ENCODE results near the gene DEFB114.
"Not testable (repeated sequence)": the region's sequence is repeated elsewhere in the genome, so short reads cannot be mapped to it uniquely, and the experiment has no call there.

DEFB114 gene

DNA sequence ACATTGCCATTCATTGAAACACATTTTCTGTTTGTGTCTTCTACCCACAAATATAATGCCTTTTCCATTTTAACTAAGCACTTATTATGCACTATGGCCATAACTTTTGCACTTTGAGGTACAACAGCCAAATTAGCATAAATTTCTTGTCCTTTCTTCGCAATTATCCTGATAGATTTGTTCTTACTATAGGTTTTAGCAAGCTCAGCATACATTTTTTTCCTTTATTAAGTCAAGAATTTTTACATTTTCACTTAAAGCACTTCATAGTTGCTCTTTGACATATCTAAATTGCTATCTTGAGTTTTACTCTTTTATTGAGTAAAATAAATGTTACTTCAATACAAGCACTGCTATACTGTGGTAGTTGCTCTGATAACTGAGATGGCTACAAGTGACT, 5.8 kb downstream of the DEFB114 start:
- FAIRE-seq = no peak
- TF ChIP-seq, protein P1, sequence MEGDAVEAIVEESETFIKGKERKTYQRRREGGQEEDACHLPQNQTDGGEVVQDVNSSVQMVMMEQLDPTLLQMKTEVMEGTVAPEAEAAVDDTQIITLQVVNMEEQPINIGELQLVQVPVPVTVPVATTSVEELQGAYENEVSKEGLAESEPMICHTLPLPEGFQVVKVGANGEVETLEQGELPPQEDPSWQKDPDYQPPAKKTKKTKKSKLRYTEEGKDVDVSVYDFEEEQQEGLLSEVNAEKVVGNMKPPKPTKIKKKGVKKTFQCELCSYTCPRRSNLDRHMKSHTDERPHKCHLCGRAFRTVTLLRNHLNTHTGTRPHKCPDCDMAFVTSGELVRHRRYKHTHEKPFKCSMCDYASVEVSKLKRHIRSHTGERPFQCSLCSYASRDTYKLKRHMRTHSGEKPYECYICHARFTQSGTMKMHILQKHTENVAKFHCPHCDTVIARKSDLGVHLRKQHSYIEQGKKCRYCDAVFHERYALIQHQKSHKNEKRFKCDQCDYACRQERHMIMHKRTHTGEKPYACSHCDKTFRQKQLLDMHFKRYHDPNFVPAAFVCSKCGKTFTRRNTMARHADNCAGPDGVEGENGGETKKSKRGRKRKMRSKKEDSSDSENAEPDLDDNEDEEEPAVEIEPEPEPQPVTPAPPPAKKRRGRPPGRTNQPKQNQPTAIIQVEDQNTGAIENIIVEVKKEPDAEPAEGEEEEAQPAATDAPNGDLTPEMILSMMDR (IDR thresholded peaks at IDR 0.05; ENCODE audit: insufficient read depth, missing control alignments) = no peak
- DNase-seq (ENCODE audit: insufficient read length, low spot score) = no peak

DNA sequence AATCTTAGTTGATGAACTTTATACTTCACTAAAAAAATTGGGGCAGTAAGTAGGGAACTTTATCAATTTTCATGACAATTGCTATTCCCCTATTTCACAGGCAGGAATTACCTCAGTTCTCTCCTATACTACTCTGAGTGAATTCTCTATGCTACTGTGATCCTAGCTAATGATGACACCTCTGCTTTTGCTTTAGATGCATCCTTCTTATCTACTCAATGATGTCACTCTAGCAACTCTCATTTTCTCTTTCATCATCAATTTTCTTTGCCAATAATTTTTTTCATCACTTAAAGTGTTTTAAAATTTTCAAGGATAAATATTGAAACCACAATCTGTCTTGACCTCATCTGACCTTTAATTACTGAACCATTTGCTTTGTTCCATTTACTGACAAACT, 8.1 kb downstream of the DEFB114 start:
- FAIRE-seq = no peak
- TF ChIP-seq, protein P1 (IDR thresholded peaks at IDR 0.05; ENCODE audit: insufficient read depth, missing control alignments) = no peak
- DNase-seq (ENCODE audit: insufficient read length, low spot score) = no peak

DNA sequence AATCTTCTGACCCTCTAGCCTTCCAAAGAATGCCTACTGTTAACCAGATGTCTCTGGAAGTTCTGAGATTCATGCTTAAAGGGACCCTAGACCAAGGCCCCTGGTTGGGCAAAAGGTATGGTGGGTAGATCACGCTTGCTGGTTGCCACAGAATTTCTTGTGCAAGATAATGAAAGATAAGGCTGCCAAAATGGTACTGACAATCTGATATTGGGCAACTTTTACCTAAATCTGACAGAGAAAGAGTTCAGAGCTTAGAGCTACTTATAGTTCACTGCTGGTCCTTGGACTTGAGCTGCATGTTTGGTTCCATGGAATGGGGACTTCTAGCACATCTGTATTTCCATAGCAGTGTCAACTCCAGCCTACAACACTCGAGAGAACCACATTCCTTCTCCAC, 12.0 kb downstream of the DEFB114 start:
- DNase-seq (ENCODE audit: insufficient read length, low spot score) (no peak), FAIRE-seq (no peak)
- TF ChIP-seq, protein P1 (IDR thresholded peaks at IDR 0.05; ENCODE audit: insufficient read depth, missing control alignments) = no peak

DNA sequence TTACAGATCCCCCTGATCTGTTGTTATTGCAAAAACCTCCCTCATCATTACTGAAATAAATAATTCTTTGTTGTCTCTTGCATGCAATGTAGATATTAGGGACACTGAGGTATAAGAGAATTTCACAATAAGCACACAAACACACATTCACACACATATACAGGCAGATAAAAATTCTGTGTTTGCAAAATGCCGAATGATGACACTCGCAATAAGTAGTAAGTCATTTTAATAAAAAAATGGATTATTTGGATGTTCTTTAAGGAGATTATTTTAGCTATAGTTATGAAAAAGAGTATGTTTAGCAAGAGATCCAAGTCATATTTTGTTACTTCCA, 13.6 kb downstream of the DEFB114 start:
- TF ChIP-seq, protein P1 (IDR thresholded peaks at IDR 0.05; ENCODE audit: insufficient read depth, missing control alignments) = no peak
- FAIRE-seq = no peak
- no peak for DNase-seq (ENCODE audit: insufficient read length, low spot score)

DNA sequence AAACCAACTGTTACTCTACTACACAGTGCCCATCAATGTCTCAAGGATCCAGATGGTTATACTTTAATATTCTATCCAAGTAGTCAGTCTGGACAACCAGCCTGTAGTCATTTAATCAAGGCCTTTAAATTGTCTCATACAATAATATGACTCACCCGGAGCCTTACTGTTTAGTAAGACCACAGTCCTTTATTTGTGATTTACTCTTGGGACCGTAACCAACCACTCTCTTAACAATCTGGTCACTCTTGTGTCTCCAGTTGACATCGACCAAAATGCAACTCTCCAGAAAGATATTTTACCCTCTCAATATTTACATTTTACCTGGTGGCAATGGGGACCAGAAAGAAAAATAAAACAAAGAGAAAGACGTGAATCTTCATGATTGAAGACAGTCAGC, 14.9 kb downstream of the DEFB114 start:
- TF ChIP-seq, protein P1 (IDR thresholded peaks at IDR 0.05; ENCODE audit: insufficient read depth, missing control alignments) = no peak
- FAIRE-seq = no peak
- DNase-seq (ENCODE audit: insufficient read length, low spot score) = no peak

DNA sequence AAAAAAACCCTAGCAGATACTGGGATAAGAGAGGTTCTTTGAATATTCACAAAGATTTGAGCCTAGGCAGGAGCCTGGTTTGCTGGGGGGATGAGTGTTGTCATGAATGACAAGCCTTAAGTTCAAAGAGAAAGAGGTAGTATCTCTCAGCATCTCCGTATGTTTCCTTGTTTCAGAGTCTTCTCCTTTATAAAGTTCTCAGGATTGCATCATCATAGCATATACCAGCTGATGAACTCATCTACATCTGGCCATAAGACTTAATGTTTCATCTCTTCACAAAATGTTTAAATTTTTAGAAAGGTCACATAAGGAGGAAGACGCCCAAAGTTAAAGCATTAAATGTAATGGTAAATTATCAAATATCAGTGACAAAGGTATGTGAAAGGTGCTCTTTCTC, 17.1 kb downstream of the DEFB114 start:
- DNase-seq (ENCODE audit: insufficient read length, low spot score) = no peak
- FAIRE-seq = no peak
- TF ChIP-seq, protein P1 (IDR thresholded peaks at IDR 0.05; ENCODE audit: insufficient read depth, missing control alignments) = no peak

DNA sequence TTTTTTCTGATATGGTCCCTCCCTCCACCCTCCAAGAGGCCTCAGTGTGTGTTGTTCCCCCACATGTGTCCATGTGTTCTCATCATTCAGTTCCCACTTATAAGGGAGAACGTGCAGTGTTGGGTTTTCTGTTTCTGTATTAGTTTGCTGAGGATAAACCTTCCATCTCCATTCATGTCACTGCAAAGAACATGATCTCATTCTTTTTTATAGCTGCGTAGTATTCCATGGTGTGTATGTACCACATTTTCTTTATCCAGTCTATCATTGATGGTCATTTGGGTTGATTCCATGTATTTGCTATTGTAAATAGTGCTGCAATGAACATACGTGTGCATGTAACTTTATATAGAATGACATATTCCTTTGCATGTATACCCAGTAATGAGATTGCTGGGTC, 19.9 kb downstream of the DEFB114 start:
- not testable (repeated sequence) for FAIRE-seq

DNA sequence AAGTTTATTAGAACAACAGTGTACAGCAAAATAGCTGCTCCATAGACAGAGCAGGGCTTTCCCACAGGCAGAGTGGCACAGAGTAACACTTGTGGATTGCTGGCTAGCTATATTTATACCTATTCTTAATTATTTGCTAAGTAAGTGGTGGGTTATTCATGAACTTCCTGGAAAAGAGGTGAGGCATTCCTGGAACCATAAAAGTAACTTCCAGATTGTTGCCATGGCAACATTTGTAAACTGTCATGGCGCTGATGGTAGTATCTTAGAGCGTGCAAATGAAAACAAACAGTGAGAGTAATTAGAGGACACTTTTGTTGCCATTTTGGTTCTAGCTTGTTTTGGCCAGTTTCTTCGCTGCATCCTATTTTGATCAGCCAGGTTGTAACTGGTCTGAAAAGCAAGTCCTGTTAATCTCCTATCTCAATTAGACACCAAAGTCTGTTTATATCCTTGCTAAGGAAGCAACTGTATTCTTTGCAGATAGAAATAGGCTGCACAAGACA, 23.9 kb downstream of the DEFB114 start:
- TF ChIP-seq, protein P1 (IDR thresholded peaks at IDR 0.05; ENCODE audit: insufficient read depth, missing control alignments) = no peak
- FAIRE-seq = no peak
- DNase-seq (ENCODE audit: insufficient read length, low spot score) = no peak

More for the DNA sequence above, 19.9 kb downstream of the DEFB114 start:
- DNase-seq (ENCODE audit: insufficient read length, low spot score) = not testable (repeated sequence)
